GM21576 (cell line): Measurements from ENCODE around the gene PEX5L.

Experiments
- ATAC-seq: cut with Tn5 transposase; IDR thresholded peaks from one replicate; pipeline ENCODE4 v1.9.1; 2021; ENCODE audit warnings: mild to moderate bottlenecking, moderate library complexity; ENCODE audit not compliant: unreplicated experiment

PEX5L gene

DNA sequence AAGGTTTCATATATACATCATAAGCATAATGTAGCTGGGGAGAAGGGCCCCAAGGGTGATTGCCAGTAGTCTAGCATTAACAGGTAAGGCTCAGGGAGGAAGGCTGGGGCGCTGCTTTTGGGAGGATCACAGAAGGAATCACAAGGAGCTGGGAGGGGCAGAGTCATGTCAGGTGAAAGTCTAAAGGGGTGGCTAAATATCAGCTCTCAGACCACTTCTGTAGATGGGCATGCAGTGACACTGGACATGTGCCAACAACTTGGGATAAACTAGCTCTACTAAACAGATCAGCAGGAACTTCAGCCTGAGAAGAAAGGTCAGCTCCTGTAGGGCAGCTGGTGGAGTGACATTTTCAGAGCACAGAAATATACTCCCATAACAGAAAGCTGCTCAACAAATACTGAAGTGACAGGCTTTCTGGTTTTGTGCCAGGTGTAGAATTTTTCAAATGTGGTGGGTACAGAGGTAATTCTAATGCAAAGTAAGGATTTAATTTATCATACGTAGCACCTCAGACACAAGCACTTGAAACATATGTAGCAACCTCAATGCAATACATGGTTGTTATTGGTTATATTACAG, 79.4 kb downstream of the PEX5L start:
- peak; percentile 21 for ATAC-seq

DNA sequence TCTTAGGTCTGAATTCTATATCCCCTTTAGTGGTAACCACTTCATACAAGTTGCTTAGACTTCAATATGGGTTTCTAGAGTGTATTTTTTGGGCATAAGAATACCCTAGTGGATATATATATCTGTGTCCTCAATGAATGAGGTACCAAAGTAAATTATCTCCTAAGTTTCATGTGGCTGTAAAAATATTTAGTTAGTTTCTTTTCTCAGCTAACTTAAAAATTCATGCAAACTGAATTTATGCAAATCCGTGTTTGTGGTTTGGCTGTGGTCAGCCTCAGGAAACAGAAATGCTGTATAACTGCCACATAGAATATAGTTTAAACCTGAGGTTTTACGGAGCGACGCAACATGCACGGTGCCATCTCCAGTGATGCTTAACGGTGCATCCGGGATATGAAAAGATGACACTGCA, 80.3 kb downstream of the PEX5L start:
- ATAC-seq: peak; percentile 92

DNA sequence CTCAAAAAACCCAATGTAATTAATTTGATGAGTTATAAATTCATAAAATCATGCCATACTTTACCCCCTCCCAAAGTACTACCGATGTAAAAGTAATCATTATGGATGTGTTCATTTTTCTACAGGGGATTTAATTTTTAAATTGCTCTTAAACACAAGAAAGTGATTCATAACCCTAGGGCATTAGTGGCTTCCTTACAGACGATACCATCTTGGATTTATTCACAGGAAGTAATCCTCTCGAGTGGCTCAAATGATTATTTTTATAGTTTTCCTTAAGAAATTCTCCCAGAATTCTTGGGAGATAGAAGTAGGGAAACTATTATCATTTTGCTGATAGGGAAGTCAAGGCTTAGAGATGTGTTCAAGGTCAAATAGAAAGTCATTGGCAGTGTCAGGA, 80.9 kb downstream of the PEX5L start:
- no peak for ATAC-seq

DNA sequence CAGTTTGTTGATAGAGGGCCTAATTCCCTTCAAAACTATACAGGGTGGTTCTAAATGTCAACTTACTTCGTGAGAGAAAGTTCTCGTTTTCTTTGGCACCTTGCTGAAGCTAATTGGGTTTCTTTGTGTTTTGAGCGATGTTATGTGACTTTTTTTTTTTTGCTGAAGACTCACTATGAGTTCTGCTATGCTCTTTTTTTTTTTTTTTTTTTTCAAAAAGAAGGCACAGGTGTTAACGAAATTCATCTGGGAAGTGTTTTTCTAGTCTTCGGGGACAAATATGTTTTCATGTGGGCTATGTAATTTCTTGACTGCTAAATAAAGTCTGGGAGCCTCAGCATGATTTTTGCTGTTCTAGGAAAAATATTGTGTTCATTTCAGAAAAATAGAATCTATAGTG, 81.5 kb downstream of the PEX5L start:
- no peak for ATAC-seq

DNA sequence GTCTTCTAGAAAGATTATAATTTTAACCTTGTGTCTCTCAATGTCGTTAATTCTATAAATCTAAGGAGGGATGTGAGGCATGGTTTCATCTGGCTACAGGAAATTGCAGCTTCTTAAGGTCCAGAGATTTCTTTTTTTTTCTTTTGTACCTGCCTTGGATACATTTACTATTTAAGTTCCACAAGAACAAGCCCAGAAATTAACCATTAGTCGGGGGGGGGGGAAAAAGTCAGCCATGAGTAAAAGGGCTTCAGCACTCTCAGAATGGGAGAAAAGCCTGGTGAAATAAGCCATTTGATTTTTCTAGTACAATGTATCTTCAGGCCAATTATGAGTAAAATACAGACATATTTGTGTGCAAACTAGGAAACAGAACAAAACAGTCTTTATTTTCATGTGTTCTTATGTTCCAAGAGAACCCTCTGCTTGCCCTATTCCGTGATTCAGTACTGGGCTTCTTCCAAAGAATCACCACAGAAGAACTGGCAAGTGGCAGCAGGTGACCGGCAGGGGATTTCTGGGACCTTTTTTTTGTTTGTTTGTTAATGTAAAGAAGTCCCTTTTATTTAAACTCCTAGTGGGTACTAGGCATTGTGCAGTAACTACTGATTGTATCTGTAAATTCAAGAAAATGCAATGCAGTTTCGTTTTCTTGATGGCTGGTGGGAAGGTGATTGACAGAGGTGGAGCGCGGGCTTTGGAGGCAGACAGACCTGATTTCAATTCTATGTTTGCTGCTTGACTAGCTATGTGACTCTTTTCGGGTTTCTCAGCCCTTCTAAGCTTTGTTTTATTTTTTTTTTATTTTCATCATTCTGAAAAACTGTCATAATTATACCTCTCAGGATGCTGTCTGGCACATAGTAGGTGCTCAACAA, 82.5 kb downstream of the PEX5L start:
- no peak for ATAC-seq

DNA sequence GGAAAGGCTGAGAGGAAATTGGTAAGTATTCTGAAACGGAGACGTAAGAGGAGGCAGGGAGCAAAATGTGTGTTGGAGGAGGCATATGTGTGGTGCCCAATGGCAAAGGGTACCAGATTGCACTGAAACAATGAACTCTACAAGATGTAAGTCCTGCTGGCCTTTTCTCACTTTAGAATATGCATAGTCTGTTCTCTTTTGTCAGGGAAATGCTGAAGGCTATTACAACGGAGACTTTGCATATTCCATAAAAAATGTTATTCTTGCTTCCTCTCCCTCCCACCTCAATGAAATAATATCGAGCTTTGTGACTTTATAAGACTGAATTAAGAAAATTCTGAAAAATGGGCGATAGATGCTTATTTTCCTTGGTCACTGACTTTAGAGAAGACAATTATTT, 85.9 kb downstream of the PEX5L start:
- ATAC-seq: no peak

DNA sequence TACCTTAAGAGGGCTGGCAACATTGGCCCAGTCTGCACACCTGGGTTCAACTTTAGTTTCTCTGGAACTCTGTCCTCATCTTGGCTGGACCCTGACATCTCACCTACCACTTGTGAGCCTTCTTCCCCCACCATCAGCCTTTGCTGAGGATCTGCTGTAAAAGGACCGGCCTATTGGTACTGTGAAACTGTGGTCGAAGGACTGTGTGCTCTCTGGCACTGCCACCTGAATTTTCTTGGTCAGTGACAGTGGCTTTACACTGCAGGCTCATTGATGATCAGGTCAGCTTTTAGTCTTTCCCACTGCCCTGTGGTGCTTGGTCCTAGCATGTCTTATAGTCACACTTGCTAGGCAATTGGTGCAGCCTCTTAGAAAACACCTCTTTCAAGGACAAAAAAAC, 86.9 kb downstream of the PEX5L start:
- ATAC-seq: peak; percentile 21

DNA sequence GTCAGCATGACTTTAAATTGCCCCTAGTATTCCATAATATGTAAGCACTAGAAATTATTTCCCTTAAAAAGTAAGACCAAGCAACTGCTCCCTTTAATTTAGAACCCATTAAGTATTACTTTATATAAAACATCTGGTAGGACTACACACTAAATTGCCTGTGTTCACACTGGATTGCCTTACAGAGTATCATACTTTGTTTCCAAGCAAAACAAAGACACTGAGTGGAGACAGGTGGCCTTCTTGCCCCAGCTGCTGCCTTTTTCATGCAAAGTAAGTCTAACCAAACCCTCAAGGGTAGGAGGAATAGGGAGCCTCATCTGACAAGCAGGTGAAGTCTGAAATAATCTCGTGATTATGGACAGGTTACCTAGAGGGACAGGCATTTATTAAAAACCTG, 87.3 kb downstream of the PEX5L start:
- peak; percentile 89 for ATAC-seq

DNA sequence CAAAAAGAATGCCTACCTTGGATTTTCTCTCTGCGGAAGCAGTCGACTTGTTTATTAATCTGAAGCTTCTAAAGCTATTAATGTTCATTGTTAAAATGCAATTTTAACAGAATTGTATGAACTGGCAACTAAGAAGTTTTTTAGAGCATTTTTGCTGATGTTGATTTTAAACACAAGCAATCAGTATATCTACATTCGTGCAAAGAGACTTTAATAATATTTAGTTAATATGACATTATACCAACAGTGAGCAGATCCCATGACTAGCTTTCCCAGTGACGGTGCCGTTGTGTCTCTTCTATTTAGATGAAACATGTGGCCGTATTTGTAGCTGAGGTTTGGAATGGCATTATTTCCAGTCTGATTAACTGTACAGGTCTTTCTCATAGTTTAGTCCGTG, 88.0 kb downstream of the PEX5L start:
- ATAC-seq: no peak

DNA sequence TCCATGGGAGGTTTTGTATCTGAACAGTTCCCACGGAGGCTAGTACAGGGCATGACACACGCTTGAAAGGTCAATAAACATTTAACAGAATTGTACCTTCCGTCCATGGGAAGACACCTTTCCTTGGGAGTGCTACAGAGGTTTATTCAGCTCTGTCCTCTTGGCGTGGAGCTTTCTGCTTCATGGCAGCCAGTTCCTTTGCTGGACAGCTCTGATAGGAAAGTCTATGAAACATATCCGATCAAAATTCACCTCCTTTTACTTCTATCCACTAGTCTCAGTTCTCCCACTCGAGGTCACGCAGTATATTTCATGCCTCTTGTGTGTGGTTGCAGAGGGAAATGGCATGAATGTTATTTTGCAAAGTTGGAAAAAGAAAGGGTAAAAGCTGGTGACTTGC, 91.2 kb downstream of the PEX5L start:
- no peak for ATAC-seq

DNA sequence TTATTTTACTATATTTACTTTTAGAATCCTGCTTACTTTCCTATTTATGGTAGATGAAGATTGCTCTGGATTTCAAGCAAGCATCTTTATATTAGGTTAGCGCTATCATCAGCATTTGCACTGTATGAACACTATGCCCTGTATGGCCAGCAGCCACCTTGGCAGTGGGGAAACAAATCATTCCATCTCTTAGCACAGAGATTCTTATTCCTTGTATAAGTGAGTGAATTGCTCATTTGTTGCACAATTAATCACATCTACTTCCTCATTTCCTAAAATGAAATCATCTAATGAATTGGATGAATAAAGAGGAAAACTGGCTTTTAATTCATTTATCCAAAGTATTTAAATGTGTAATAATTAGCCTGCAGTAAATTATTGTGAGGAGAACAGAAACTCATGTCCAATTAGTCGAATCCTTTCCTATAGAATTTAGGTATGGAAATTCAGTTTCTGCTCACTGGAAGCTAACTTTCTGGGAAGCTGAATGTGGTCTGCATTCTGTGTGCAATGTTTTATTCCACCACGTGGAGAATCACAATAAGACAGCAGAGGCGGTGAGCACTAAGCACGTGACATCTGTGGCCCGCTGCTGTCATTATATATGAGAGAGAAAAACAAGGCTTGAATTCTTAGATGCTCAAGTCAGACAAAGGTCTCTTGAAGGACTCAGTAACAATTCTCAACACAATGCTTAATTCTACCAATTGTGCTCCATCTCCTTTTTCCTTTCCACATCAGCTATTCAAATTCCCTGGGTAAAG, 93.4 kb downstream of the PEX5L start:
- ATAC-seq: no peak

DNA sequence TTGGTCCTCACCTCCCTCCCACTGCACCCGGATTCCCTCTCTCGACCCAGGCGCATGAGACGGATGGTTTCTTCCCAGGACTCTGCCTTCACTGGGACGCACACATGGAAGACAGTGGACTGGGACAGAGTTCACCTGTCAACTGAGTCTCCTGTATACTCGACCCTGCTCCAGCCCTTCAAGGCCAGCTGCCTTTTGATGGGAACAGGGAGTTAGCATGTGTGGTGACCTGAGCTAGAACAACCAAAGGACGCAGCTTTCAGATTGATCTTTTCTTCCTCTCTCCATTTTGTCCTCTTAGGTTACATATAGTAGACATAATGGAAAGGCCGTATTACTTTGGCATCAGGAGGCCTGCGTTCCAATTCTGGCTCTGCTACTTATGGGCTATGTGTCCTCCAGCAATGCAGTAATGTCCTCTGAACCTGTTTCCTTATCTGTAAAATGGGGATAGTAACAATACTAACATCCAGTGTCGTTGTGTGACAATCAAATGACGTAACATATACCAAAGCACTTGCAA, 94.1 kb downstream of the PEX5L start:
- ATAC-seq: peak; percentile 7

DNA sequence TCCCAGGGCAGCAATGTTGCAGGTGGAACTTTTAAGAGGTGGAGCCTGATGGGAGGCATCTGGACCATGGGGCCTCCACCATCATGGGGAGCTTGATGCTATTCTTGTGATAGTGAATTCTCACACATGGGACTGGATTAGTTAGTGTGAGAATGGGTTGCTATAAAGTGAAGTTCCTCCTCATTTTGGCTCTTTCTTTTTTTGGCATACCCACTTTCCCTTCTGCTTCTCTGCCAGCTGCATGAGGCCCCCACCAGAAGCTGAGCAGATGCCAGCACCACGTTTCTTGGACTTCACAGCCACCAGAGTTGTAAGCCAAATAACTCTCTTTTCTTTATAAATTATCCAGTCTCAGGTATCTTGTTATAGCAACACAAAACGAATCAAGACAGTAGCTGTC, 101.0 kb downstream of the PEX5L start:
- ATAC-seq: no peak

DNA sequence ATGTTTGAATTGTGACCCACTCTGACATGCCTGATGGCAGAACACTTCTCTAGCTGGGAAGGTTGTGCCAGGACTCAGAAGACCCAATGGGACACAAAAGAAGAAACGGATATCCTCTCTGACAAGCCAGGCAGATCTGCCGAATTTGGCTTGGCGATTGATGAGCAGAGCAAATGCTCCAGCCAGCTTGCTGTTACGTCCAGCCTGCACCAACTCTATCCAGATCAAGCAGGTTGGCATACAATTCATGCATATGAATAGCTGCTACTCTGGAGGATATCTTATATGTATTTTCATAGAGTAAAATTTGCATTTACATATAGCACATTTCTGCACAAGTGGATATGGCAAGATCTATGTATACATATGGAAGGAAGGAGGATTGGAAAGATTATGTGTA, 102.8 kb downstream of the PEX5L start:
- ATAC-seq: no peak

DNA sequence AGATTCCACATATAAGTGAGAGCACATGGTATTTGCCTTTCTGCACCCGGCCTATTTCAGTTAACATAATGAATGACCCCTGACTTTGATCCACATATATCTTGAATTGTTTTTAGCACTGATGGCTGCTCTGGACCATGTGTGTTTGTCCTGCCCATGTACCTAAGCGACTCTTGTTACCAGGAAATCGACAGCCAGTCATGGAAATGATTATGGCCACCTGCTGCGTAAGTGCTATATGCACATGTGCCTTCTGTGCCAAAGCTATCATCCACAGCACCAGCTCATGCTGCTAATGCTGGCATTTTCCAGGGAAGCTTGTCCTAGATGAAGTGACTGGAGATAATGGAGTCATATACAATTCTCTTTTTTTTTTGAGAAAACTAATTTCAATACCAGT, 103.7 kb downstream of the PEX5L start:
- ATAC-seq: no peak

DNA sequence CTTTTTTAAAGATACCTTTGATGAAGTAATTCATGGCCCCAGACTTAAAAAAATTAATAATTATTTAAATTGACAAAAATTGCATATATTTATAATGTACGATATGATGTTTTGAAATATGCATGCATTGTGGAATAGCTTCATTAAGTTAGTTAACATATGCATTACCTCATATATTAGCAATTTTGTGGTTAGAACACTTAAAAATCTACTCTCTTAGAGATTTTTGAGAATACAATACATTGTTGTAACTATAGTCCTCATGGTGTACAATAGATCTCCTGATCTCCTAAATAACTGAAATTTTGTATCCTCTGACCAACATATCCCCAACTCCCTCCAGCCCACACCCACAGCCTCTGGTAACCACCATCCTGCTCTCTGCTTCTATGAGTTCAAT, 104.1 kb downstream of the PEX5L start:
- no peak for ATAC-seq

DNA sequence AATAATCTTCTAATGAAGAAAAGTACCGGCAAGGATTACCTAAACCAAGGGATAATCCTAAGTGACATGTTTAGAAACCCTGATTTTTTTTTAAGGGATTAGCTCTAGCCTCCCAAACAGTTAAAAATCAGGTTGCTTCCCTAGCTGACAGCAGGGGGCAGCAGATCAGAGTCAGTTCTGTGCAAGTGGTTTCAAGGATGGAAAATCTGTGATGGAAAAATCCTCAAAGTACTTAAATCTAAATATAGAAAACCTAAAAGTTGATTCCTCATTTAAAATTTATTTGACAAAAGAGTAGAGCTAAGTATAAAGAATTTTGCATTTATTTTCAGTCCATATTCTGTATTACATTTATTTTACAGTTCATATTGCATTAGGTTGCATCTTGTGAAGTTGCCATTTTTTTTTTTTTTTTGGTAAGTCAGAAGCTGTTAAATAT, 107.6 kb downstream of the PEX5L start:
- no peak for ATAC-seq

DNA sequence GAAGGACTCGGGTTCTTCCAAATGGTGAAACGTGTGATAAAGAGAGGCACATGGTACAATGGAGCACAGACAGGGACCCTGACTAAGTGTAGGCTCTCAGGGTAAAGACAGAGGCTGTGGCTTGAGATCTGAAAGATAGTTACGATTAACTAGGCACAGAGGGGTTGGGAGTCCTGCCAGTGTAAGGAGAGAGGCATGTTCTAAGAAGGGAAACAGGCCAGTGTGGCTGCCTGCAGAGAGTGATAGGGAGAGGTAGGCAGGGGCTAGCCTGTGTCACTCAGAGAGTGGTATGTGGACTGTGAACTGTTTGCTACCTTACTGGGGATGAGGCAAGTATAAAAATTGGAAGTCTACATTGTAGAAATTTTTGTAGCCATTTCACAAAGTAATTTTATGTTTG, 109.5 kb downstream of the PEX5L start:
- ATAC-seq: no peak

DNA sequence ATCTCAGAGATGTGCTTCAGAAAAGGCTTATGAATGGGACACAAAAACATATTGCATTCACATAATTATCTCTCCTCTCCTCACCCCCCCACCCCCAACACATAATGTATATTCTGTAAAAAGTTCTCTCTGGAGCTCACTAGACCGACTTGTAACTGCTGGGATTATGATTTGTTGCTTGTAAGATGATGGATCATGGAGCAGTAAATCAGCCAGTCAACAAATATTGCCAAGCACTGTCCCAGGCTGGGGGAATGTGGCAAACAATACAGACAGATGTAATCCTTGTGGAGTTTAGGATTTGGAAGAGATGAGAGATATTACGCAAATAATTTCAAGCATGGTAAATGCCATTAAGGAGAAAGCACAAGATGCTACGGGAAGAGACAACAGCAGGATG, 114.8 kb downstream of the PEX5L start:
- no peak for ATAC-seq

DNA sequence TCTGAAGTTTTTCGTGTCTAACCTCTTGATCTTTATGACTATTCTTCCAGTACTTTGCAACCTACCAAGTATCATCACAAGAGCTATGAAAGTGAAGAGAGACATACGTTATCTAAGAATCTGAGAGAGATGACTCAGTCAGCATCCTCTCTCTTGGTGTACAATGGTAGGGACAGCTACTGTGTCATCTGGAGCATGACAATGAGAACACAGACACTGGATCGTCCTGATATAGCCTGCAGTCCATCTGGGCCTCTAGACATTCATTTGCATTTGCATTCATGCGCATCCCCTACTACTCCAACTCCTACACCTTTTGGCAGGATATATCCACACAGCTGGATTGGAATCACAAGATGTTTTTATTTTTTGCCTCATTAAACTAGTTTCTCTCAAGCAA, 115.2 kb downstream of the PEX5L start:
- peak; percentile 98 for ATAC-seq

DNA sequence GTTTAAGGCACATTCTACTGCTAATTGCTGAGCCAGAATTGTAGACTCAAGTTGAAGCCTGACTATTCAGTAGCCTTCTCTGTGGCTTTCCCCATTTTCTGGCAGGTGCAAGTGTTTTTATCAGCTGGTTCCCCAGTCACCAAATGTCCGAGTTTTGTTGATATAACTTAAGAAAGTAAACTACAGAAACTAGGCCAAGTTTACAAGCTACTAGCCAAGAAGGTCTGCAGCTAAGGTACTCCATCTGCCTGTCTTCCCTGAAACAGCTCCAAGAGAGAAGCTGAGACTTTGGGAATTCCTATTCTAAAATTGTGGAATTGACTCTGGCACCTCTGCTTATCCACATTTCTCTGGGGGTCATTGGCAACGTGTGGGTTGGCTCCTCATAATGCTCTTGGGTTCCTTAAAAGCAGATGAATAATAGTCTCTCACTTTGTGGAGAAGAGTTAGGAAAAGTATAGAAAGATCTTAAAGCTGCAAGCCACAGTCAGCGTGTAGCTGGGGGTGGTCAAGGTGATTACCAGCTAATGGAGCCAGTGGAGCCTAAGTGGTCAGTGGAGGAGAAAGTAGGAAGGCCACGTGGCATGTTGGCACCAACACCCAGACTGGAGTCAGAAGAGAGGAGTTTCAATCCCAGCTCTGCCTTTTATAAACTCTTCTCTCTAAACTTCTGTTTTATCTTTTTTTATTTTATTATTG, 128.8 kb downstream of the PEX5L start:
- no peak for ATAC-seq
